Uterus (tissue), 2 donors: ENCODE results near the gene BPHL.
"Not testable (repeated sequence)": the region's sequence is repeated elsewhere in the genome, so short reads cannot be mapped to it uniquely, and the experiment has no call there.

Source experiments
- POLR2A ChIP-seq, 2 donors: fragments of 450-650 bp; IDR thresholded peaks; one replicate each; pipeline ENCODE4 v1.6.1; 2016; ENCODE audit warnings: antibody characterized with exemption in 2 of 2, mild to moderate bottlenecking in 1 of 2, moderate library complexity in 1 of 2
- TF ChIP-seq, protein P1 (sequence below), 4 experiments: fragments of 200-600 bp in 2 of 4; fragments of 450-650 bp in 2 of 4; sonication (generic) in 2 of 4; IDR thresholded peaks; one replicate each; pipeline ENCODE4 v1.5.1; 2016 to 2019; ENCODE audit warnings: antibody characterized with exemption in 4 of 4, mild to moderate bottlenecking in 2 of 4, moderate library complexity in 1 of 4

GRCh38 chr6:3178666-3179065 is 60.2 kb downstream of the BPHL start:
- not testable (repeated sequence) for TF ChIP-seq POLR2A (IDR thresholded peaks at IDR 0.05)
- TF ChIP-seq, protein P1, sequence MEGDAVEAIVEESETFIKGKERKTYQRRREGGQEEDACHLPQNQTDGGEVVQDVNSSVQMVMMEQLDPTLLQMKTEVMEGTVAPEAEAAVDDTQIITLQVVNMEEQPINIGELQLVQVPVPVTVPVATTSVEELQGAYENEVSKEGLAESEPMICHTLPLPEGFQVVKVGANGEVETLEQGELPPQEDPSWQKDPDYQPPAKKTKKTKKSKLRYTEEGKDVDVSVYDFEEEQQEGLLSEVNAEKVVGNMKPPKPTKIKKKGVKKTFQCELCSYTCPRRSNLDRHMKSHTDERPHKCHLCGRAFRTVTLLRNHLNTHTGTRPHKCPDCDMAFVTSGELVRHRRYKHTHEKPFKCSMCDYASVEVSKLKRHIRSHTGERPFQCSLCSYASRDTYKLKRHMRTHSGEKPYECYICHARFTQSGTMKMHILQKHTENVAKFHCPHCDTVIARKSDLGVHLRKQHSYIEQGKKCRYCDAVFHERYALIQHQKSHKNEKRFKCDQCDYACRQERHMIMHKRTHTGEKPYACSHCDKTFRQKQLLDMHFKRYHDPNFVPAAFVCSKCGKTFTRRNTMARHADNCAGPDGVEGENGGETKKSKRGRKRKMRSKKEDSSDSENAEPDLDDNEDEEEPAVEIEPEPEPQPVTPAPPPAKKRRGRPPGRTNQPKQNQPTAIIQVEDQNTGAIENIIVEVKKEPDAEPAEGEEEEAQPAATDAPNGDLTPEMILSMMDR (IDR thresholded peaks at IDR 0.05), result not testable (repeated sequence)
